ENCODE results near the gene GRIK2.

GRCh38 chr6:101531538-101531937 is 138.0 kb downstream of the GRIK2 start:
- TF ChIP-seq CTCF (IDR thresholded peaks at IDR 0.05) (no peak), POLR2AphosphoS5 (IDR thresholded peaks at IDR 0.05) (no peak), POLR2A (IDR thresholded peaks at IDR 0.05) (no peak)
